ENCODE results near the gene ZNF717. TPM values are rescaled to one million over a fixed set of nuclear protein-coding genes. Genes with fewer than 3 reads are reported as not detected.

The ZNF717 gene
- total and polyA plus RNA-seq, 2 donors (not counting 1 experiment from before 2014, with no cell fraction given), result 8.1 to 17.3 TPM

DNA sequence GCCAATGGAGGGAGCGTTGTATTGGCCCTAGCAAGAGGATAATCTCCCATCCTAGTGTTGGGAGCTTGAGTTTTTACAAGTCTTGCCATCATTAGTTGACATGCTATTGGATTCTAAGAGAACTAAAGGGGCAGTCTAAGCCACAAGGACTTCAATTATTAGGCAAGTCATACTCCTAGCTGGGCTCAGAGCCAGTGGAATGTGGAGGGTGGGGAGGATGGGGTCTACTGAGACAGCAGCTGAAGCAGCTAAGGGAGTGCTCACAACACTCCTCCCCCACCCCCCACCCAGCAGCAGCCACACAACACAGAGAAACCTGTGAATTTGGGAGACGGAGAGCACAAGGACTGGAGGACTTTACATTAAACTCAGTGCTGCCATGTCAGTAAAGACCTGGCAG lies 93.3 kb downstream of the ZNF717 start:
- H3K36me3 ChIP-seq (replicated peaks in 1 of 2; ENCODE audit: control extremely low read depth in 1 of 2, control insufficient read depth in 1 of 2, extremely low read depth in 1 of 2, insufficient read depth in 2 of 2, low read length in 1 of 2), result no peaks in the 10 kb centered on the region
- H3K9ac ChIP-seq (ENCODE audit: low read length), result no peak overlapping the region
- no peaks in the 10 kb centered on the region for H4K20me1 ChIP-seq (ENCODE audit: control insufficient read depth, insufficient read depth, low read length, poor library complexity, severe bottlenecking)
- H3K27ac Mint-ChIP-seq, result no peak overlapping the region
- CTCF ChIA-PET, result no interaction called here
- POLR2A ChIA-PET, result no interaction called here
- H3K27me3 ChIP-seq (replicated peaks in 1 of 4; ENCODE audit: control extremely low read depth in 1 of 4, control insufficient read depth in 3 of 4, insufficient read depth in 4 of 4, low read length in 3 of 4), result no peaks in the 10 kb centered on the region
- H3K4me2 ChIP-seq (replicated peaks; ENCODE audit: low read depth, low read length, poor library complexity, severe bottlenecking), result no peak overlapping the region
- intact Hi-C loops (cut with micrococcal nuclease), result no loop called here
- no peak for ATAC-seq (ENCODE audit: low read depth)
- H3K9me3 Mint-ChIP-seq (ENCODE audit: insufficient read depth), result peaks cover 11% of the 10 kb centered on the region
- H3K4me1 Mint-ChIP-seq, result no peaks in the 10 kb centered on the region
- TF ChIP-seq EZH2 (IDR thresholded peaks at IDR 0.05; ENCODE audit: borderline replicate concordance, insufficient read depth, low read depth, low read length, poor library complexity, severe bottlenecking) (no peak), CTCF (IDR thresholded peaks at IDR 0.05) (no peak)
- DNase-seq, result no peak
- peaks cover 0 to 14% (median 0%) of the 10 kb centered on the region in 3 donors for H3K9me3 ChIP-seq (ENCODE audit: control extremely low read depth in 1 of 3, control insufficient read depth in 2 of 3, insufficient read depth in 1 of 3, low read length in 2 of 3)
- H3K4me3 Mint-ChIP-seq, result no peak overlapping the region
- no peaks in the 10 kb centered on the region for H3K4me1 ChIP-seq (ENCODE audit: control insufficient read depth in 2 of 2, insufficient read depth in 2 of 2, low read length in 2 of 2)
- WGBS (ENCODE audit: insufficient coverage), result no CpG with 5 or more reads among the region's 2 CpGs
- no peaks in the 10 kb centered on the region for H3K79me2 ChIP-seq (ENCODE audit: control insufficient read depth, insufficient read depth, low read length)
- no peaks in the 10 kb centered on the region for H3K27me3 Mint-ChIP-seq
- no peak overlapping the region for H2AFZ ChIP-seq (ENCODE audit: insufficient read depth, low read depth, low read length, poor library complexity, severe bottlenecking)
- no peak overlapping the region for H3K27ac ChIP-seq (ENCODE audit: low read length in 2 of 2)
- no peak overlapping the region for H3K4me3 ChIP-seq (ENCODE audit: control extremely low read depth in 1 of 5, extremely low read depth in 1 of 5, insufficient read depth in 1 of 5, low read depth in 2 of 5, low read length in 4 of 5)

GRCh38 chr3:75687323-75687722 lies 98.0 kb downstream of the ZNF717 start:
- Histone ChIP-seq H3K27me3 (replicated peaks in 1 of 4; ENCODE audit: control extremely low read depth in 1 of 4, control insufficient read depth in 3 of 4, insufficient read depth in 4 of 4, low read length in 3 of 4) (no peaks in the 10 kb centered on the region), H3K4me1 (ENCODE audit: control insufficient read depth in 2 of 2, insufficient read depth in 2 of 2, low read length in 2 of 2) (no peaks in the 10 kb centered on the region), H3K79me2 (ENCODE audit: control insufficient read depth, insufficient read depth, low read length) (no peaks in the 10 kb centered on the region), H3K9ac (ENCODE audit: low read length) (no peak overlapping the region), H3K4me3 (ENCODE audit: control extremely low read depth in 1 of 5, extremely low read depth in 1 of 5, insufficient read depth in 1 of 5, low read depth in 2 of 5, low read length in 4 of 5) (no peak overlapping the region), H3K4me2 (replicated peaks; ENCODE audit: low read depth, low read length, poor library complexity, severe bottlenecking) (no peak overlapping the region), H3K27ac (ENCODE audit: low read length in 2 of 2) (no peak overlapping the region), H3K9me3 (ENCODE audit: control extremely low read depth in 1 of 3, control insufficient read depth in 2 of 3, insufficient read depth in 1 of 3, low read length in 2 of 3) (peaks cover 0 to 13% (median 0%) of the 10 kb centered on the region in 3 donors), H2AFZ (ENCODE audit: insufficient read depth, low read depth, low read length, poor library complexity, severe bottlenecking) (no peak overlapping the region), H4K20me1 (ENCODE audit: control insufficient read depth, insufficient read depth, low read length, poor library complexity, severe bottlenecking) (no peaks in the 10 kb centered on the region), H3K36me3 (replicated peaks in 1 of 2; ENCODE audit: control extremely low read depth in 1 of 2, control insufficient read depth in 1 of 2, extremely low read depth in 1 of 2, insufficient read depth in 2 of 2, low read length in 1 of 2) (no peaks in the 10 kb centered on the region)
- DNase-seq (no peak), ATAC-seq (ENCODE audit: low read depth) (no peak)
- Mint-ChIP-seq H3K4me3 (no peak overlapping the region), H3K4me1 (no peaks in the 10 kb centered on the region), H3K27ac (no peak overlapping the region), H3K9me3 (ENCODE audit: insufficient read depth) (peaks cover 11% of the 10 kb centered on the region), H3K27me3 (no peaks in the 10 kb centered on the region)
- ChIA-PET POLR2A (no interaction called here), CTCF (interaction anchor here (0.6 kb wide), 1 partner anchor 1032 kb away, joined by 3 read pairs; no protein-coding TSS in a partner anchor)
- intact Hi-C loops (cut with micrococcal nuclease), result no loop called here
- 72% methylated on average over 7 of the region's 9 CpGs for WGBS (ENCODE audit: insufficient coverage)
- TF ChIP-seq EZH2 (IDR thresholded peaks at IDR 0.05; ENCODE audit: borderline replicate concordance, insufficient read depth, low read depth, low read length, poor library complexity, severe bottlenecking), result no peak
- TF ChIP-seq CTCF (IDR thresholded peaks at IDR 0.05), result no peak

Small RNA genes within 50 kb of the gene (small RNA-seq; reads per million reads assigned to genes)
- not detected for gene MIR4273 (ENCODE audit: insufficient read length, low read depth, low replicate concordance)

Other genes with a start within 250 kb of the ZNF717 start
- not detected in 2 replicates for gene FRG2C, start 121.2 kb downstream of the ZNF717 start, total RNA-seq
- not detected in 2 replicates for gene FRG2C, start 121.2 kb downstream of the ZNF717 start, polyA plus RNA-seq